Measurements from ENCODE around the gene SLC27A3. TPM values are rescaled to one million over a fixed set of nuclear protein-coding genes. Genes with fewer than 3 reads are reported as not detected.

The SLC27A3 gene, protein sequence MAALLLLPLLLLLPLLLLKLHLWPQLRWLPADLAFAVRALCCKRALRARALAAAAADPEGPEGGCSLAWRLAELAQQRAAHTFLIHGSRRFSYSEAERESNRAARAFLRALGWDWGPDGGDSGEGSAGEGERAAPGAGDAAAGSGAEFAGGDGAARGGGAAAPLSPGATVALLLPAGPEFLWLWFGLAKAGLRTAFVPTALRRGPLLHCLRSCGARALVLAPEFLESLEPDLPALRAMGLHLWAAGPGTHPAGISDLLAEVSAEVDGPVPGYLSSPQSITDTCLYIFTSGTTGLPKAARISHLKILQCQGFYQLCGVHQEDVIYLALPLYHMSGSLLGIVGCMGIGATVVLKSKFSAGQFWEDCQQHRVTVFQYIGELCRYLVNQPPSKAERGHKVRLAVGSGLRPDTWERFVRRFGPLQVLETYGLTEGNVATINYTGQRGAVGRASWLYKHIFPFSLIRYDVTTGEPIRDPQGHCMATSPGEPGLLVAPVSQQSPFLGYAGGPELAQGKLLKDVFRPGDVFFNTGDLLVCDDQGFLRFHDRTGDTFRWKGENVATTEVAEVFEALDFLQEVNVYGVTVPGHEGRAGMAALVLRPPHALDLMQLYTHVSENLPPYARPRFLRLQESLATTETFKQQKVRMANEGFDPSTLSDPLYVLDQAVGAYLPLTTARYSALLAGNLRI
- 100 to 1,000 TPM in 1 of 2 donors, 10 to 100 TPM in 1; 71.7 to 116 TPM for total RNA-seq

DNA sequence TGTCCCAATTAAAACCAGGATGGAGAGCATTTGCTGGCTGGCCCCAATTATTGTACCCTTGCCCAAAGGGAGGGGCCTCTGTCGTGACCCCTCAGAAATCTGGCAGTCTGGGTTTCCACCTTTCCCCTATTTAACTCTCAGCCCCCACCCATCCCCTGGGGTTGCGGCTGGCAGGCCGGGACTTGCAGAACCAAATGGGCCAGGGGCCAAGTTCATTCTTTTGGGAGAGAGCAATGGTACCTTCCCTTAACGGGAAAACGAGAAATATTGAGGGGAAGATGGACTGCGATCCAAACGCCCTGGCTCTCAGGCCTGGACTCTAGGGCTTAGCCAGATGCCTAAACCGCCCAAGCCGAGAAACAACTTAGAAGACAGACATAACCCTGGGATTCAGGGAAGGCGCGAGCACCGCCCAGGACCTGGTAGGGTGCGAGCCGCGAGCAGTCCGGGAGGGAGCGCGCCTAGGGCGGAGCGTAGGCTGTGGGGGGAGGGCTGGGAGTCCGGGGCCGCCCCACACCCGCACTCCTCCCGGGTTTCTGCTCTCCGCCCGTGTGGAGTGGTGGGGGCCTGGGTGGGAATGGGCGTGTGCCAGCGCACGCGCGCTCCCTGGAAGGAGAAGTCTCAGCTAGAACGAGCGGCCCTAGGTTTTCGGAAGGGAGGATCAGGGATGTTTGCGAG lies at the start of gene SLC27A3:
Gene SLC27A3, plus strand, starts transcription at position 628 of the 678 bp plus-strand sequence. CDS start 91 bp downstream, outside the sequence.
- H3K4me1 ChIP-seq (ENCODE audit: control insufficient read depth in 1 of 2, low read depth in 2 of 2) = peaks cover 35 to 68% of the 10 kb centered on the region in 2 donors
- DNase-seq (ENCODE audit: low spot score) = no peak
- TF ChIP-seq, protein P1, sequence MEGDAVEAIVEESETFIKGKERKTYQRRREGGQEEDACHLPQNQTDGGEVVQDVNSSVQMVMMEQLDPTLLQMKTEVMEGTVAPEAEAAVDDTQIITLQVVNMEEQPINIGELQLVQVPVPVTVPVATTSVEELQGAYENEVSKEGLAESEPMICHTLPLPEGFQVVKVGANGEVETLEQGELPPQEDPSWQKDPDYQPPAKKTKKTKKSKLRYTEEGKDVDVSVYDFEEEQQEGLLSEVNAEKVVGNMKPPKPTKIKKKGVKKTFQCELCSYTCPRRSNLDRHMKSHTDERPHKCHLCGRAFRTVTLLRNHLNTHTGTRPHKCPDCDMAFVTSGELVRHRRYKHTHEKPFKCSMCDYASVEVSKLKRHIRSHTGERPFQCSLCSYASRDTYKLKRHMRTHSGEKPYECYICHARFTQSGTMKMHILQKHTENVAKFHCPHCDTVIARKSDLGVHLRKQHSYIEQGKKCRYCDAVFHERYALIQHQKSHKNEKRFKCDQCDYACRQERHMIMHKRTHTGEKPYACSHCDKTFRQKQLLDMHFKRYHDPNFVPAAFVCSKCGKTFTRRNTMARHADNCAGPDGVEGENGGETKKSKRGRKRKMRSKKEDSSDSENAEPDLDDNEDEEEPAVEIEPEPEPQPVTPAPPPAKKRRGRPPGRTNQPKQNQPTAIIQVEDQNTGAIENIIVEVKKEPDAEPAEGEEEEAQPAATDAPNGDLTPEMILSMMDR (IDR thresholded peaks at IDR 0.05) = no peak
- no peaks in the 10 kb centered on the region for H3K27me3 ChIP-seq (replicated peaks; ENCODE audit: insufficient read depth)
- H3K9me3 ChIP-seq = no peaks in the 10 kb centered on the region
- H3K36me3 ChIP-seq = peaks cover 26% of the 10 kb centered on the region
- peak within 1 kb of the TSS; percentile 86 for H3K4me3 ChIP-seq
- H3K27ac ChIP-seq = peak within 1 kb of the TSS; percentile 83 to 91
- ATAC-seq (ENCODE audit: insufficient number of reproducible peaks, low FRiP score, low read depth) = peak; percentile 27

- TF ChIP-seq, protein P1 (IDR thresholded peaks at IDR 0.05) = no peak
- DNase-seq (ENCODE audit: low spot score) (peak; percentile 98), ATAC-seq (ENCODE audit: insufficient number of reproducible peaks, low FRiP score, low read depth) (peak; percentile 95)
- peak within 1 kb of the TSS; percentile 100 for H3K4me3 ChIP-seq
- peak within 1 kb of the TSS; percentile 99 to 100 for H3K27ac ChIP-seq
- H3K36me3 ChIP-seq = no peaks in the 10 kb centered on the region
- peaks cover 18 to 38% of the 10 kb centered on the region in 2 donors for H3K4me1 ChIP-seq (ENCODE audit: control insufficient read depth in 1 of 2, low read depth in 2 of 2)
- H3K9me3 ChIP-seq = no peaks in the 10 kb centered on the region
- no peaks in the 10 kb centered on the region for H3K27me3 ChIP-seq (replicated peaks; ENCODE audit: insufficient read depth)
Observed at GRCh38 chr1:153727463-153728304, 47.5 kb upstream of the SLC27A3 start, which contains the start of gene INTS3. Gene INTS3 (plus strand): TSS chr1:153728050. CDS start chr1:153728635, 585 bp downstream.

GRCh38 chr1:153728305-153729066 lies 46.7 kb upstream of the SLC27A3 start:
- Histone ChIP-seq H3K4me1 (ENCODE audit: control insufficient read depth in 1 of 2, low read depth in 2 of 2) (peaks cover 19 to 40% of the 10 kb centered on the region in 2 donors), H3K9me3 (no peaks in the 10 kb centered on the region), H3K36me3 (no peaks in the 10 kb centered on the region), H3K4me3 (peak overlapping the region; percentile 100), H3K27ac (peak overlapping the region; percentile 99 to 100), H3K27me3 (replicated peaks; ENCODE audit: insufficient read depth) (no peaks in the 10 kb centered on the region)
- DNase-seq (ENCODE audit: low spot score) = peak; percentile 9
- TF ChIP-seq, protein P1 (IDR thresholded peaks at IDR 0.05) = no peak
- ATAC-seq (ENCODE audit: insufficient number of reproducible peaks, low FRiP score, low read depth) = peak; percentile 15

GRCh38 chr1:153730468-153730988 lies 44.7 kb upstream of the SLC27A3 start:
- Histone ChIP-seq H3K4me1 (ENCODE audit: control insufficient read depth in 1 of 2, low read depth in 2 of 2) (peaks cover 28 to 60% of the 10 kb centered on the region in 2 donors), H3K4me3 (no peak overlapping the region), H3K27me3 (replicated peaks; ENCODE audit: insufficient read depth) (no peaks in the 10 kb centered on the region), H3K36me3 (no peaks in the 10 kb centered on the region), H3K9me3 (no peaks in the 10 kb centered on the region), H3K27ac (peak overlapping the region; percentile 78 to 100)
- TF ChIP-seq, protein P1 (IDR thresholded peaks at IDR 0.05) = no peak
- ATAC-seq (ENCODE audit: insufficient number of reproducible peaks, low FRiP score, low read depth) (no peak), DNase-seq (ENCODE audit: low spot score) (no peak)

Data from thoracic aorta (tissue), 2 donors.